OCI-LY3 (cell line): Measurements from ENCODE around the gene LARGE1.

ENCODE experiments used
- EZH2phosphoT487 ChIP-seq: fragments of 200-600 bp; shearing (Covaris generic); IDR thresholded peaks from 2 replicates; pipeline ENCODE4 v1.6.1; 2018; ENCODE audit warnings: antibody characterized with exemption, mixed run types, low read depth
- TF ChIP-seq, protein P1 (sequence below): fragments of 200-600, 300-600 bp; sonication (generic); IDR thresholded peaks from 2 replicates; pipeline ENCODE4 v1.5.1; 2014; ENCODE audit warnings: antibody characterized with exemption, low read length, low read depth

GRCh38 chr22:33481550-33481949 lies 438.7 kb downstream of the LARGE1 start:
- TF ChIP-seq, protein P1, sequence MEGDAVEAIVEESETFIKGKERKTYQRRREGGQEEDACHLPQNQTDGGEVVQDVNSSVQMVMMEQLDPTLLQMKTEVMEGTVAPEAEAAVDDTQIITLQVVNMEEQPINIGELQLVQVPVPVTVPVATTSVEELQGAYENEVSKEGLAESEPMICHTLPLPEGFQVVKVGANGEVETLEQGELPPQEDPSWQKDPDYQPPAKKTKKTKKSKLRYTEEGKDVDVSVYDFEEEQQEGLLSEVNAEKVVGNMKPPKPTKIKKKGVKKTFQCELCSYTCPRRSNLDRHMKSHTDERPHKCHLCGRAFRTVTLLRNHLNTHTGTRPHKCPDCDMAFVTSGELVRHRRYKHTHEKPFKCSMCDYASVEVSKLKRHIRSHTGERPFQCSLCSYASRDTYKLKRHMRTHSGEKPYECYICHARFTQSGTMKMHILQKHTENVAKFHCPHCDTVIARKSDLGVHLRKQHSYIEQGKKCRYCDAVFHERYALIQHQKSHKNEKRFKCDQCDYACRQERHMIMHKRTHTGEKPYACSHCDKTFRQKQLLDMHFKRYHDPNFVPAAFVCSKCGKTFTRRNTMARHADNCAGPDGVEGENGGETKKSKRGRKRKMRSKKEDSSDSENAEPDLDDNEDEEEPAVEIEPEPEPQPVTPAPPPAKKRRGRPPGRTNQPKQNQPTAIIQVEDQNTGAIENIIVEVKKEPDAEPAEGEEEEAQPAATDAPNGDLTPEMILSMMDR = no peak
- TF ChIP-seq EZH2phosphoT487 = no peak
